IPS-18a (cell line): ENCODE results near the gene VENTX.

ENCODE experiments used
- H3K27ac ChIP-seq: one replicate; pipeline ENCODE4 v1.5.1; 2013; ENCODE audit warnings: low read length
- H3K27me3 ChIP-seq: one replicate; pipeline ENCODE4 v1.6.1; 2013; ENCODE audit warnings: mild to moderate bottlenecking, low read length; ENCODE audit not compliant: control insufficient read depth, insufficient read depth
- H3K36me3 ChIP-seq: one replicate; pipeline ENCODE4 v1.6.1; 2013; ENCODE audit warnings: low read depth, low read length; ENCODE audit not compliant: control insufficient read depth
- H3K4me1 ChIP-seq: one replicate; pipeline ENCODE4 v1.6.1; 2013; ENCODE audit warnings: low read depth, low read length; ENCODE audit not compliant: control insufficient read depth
- H3K4me3 ChIP-seq: one replicate; pipeline ENCODE4 v1.5.1; 2013; ENCODE audit warnings: low read length
- H3K9ac ChIP-seq: one replicate; pipeline ENCODE4 v1.6.1; 2013; ENCODE audit warnings: mild to moderate bottlenecking, low read length, moderate library complexity
- H3K9me3 ChIP-seq: one replicate; pipeline ENCODE4 v1.6.1; 2013; ENCODE audit warnings: low read depth, low read length; ENCODE audit not compliant: control insufficient read depth

The VENTX gene

DNA sequence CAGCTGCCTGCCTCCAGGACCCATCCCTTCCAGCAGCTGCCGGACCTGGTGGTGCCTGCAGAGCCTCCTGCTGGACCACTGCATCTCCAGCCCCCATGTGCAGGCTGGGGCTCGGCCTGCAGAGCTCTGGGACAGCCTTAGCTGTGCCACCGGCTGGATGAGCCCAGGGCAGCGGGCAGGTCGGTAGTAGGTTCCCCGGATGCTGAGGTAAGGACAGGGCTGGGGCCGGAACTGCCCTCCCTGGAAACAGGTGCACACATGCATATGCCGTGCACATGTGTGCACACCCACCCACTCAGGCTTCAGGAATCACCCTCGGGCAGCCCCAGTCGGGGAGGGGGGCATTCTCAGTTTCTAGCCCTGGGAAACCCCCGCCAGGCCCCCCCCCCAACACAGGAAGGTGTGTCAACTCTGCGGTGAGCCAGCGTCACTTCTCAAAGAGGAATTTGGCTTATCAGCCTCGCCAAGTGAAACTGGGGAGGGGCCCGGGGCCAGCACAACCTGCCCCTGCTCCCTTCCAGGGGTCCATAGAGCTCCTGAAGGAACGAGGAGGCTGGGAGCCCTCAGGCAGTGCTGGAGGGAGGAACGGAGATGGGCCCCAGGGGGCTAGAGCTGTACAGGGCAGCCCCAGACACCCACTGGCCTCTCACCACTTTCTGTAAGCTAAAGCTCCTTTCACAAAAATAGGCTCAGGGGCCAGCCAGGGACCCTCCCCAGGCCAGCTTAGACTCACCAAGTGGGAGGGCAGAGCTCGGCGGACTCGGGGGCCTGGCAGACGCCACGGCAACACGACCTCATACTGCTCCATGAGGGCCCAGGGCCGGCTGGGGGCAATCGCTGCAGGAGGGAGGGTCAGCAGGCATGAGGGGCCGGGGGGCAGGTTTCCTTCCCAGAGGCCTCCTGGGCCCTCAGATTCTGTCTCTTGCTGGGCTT is 37.4 kb downstream of the VENTX start:
- Histone ChIP-seq H3K36me3 (peaks cover 2% of the 10 kb centered on the region), H3K27ac (no peak overlapping the region), H3K9me3 (no peaks in the 10 kb centered on the region), H3K27me3 (peaks cover 14% of the 10 kb centered on the region), H3K9ac (no peak overlapping the region), H3K4me3 (no peak overlapping the region), H3K4me1 (no peaks in the 10 kb centered on the region)

DNA sequence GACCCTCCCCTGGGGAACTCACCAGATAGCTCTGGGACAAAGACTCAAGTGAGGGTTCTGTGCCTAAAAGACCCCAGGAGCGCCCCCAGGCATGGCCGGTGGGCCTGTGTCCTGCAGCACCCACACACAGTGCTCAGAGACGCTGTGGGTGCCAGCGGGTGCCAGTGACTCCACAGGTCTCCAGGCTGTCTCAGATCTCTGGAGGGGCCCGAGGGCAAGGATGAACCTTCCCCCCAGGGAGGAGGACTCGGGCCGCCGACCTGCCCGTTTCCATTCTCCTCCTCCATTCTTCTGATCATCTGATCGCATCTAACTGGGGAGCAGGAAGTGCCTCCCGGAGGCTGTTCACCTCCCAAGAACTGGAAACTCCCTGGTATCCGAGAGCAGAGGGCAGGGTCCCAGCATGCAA is 38.0 kb downstream of the VENTX start:
- Histone ChIP-seq H3K9ac (no peak overlapping the region), H3K27me3 (peaks cover 14% of the 10 kb centered on the region), H3K4me3 (peak overlapping the region; percentile 47), H3K4me1 (no peaks in the 10 kb centered on the region), H3K9me3 (no peaks in the 10 kb centered on the region), H3K27ac (no peak overlapping the region), H3K36me3 (peaks cover 8% of the 10 kb centered on the region)

DNA sequence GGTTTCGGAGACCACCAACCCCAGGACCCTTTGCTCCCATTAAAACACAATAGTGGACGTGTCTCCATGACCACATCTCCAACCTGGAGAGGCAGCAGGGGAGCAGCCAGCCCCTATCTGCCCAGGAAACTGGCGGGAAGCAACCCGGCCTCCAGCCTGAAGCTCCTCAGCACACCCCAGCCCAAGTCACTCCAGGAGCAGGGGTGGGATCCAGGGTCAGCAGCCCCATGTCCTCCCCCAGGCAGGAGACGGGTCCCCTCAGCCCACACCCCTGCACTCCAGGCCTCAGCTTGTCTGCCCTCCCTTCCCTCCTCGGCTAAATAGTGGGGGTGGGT is 38.4 kb downstream of the VENTX start:
- H3K9ac ChIP-seq, result no peak overlapping the region

DNA sequence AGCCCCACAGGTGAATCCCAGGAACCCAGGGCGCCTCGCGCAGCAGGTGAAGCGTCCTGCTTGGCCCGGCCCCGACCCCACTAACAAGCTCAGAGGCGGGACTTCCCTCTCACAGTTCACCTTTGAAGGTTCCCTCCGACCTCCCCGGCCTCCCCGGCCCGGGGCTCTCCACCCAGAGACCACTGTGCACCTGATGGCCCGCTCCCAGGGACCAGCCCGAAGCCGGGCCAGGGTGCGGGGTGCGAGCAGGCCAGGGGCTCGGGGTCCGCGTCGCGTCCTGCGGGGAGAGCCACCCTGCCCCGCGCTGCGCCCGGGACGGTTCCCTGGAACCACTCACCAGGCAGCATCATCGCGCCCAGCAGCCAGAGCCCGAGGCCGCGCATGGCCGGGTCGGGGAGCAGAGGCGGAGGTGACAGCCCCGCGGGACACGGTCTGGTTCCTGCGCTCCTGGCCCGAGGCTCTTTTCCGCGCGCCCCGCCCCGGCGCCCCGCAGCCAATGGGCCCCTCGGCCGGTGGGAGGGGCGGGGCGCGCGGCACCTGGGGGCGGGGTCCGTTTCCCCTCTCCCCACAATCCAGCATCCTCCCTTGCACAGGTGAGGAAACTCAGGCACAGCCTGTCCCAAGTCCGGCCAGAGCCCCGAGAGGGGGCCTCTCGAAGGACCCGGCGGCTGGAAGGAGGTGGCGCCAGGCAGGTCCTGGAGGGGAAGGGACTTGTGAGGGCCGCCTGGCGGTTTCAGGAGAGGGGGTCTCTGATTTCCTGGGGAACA is 39.0 kb downstream of the VENTX start, which contains the start of gene ADAM8:
Gene ADAM8, minus strand, starts transcription at position 434 of the 767 bp plus-strand sequence. Its CDS starts 51 bp downstream, at position 383.
- H3K4me1 ChIP-seq, result no peaks in the 10 kb centered on the region
- no peaks in the 10 kb centered on the region for H3K9me3 ChIP-seq
- H3K27me3 ChIP-seq, result peaks cover 14% of the 10 kb centered on the region
- no peak within 1 kb of the TSS for H3K9ac ChIP-seq
- no peak within 1 kb of the TSS for H3K27ac ChIP-seq
- peaks cover 9% of the 10 kb centered on the region for H3K36me3 ChIP-seq
- peak within 1 kb of the TSS; percentile 47 for H3K4me3 ChIP-seq

More for the DNA sequence above, 38.4 kb downstream of the VENTX start:
- H3K27me3 ChIP-seq, result peaks cover 14% of the 10 kb centered on the region
- no peak overlapping the region for H3K27ac ChIP-seq
- H3K36me3 ChIP-seq, result peaks cover 8% of the 10 kb centered on the region
- no peaks in the 10 kb centered on the region for H3K9me3 ChIP-seq
- H3K4me3 ChIP-seq, result peak overlapping the region; percentile 47
- no peaks in the 10 kb centered on the region for H3K4me1 ChIP-seq

DNA sequence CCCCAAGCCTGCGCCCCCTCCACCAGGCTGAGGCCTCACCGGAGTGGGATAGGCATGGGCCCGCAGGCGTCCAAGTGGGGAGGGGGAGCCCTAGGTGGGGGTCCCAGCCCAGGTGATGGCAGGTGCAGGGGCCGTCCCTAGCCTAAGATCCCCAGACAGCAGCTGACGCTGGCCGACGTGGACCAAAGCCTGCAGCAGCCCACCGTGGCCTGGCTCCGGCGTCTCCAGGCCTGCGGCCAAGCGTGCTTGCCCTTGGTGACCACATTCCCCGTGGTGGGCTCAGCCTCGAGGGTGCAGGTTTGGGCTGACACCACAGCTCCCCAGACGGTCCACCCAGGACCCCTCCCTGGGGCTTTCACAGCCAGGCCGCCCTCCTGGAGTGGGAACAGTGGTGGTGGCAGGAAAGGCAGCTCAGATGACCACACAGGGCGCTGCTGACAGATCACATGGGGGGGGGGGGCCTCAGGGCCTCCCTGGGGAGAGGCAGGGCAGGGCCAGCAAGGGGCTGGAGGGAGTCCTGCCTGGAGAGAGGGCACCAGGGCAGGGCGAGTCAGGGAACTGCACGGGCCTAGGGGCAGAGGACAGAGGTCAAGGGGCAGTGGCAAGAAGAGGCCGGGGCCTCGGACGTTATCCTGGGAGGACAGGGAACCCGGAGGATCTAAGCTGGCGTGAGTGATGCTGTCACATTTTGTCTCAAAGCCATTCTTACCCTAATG is 39.8 kb downstream of the VENTX start:
- Histone ChIP-seq H3K9me3 (no peaks in the 10 kb centered on the region), H3K4me3 (peak overlapping the region; percentile 47), H3K4me1 (no peaks in the 10 kb centered on the region), H3K36me3 (peaks cover 14% of the 10 kb centered on the region), H3K27ac (no peak overlapping the region), H3K27me3 (peaks cover 14% of the 10 kb centered on the region), H3K9ac (no peak overlapping the region)

DNA sequence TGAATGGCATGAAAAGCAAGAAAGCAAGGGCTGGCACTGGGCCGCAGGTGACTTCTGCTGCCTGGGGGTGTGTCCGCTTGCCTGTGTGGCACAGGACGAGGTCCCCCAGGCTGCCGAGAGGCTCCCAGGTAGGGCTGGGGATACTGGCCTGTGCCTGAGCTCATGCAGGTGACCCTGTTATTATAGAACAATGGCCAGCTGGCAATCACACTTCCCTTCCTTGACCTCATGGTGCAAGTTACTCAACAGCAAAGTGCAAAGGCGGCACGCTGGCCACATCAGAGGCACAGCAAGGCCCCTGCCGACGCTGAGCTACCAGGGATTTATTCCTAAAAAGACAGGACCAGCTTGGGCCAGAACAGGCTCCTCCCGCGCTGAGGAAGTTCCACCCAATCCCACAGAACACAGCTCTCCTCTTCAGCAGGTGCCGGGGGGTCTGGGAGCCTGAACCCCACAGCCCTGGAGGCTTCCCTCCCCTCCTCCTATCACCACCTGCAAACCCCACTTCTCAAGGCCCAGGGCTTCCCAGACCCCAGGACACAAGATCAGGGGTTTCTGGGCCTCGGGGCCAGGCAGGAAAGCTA is 40.4 kb downstream of the VENTX start:
- peaks cover 21% of the 10 kb centered on the region for H3K36me3 ChIP-seq
- H3K9ac ChIP-seq, result no peak overlapping the region
- H3K27me3 ChIP-seq, result peaks cover 14% of the 10 kb centered on the region
- H3K9me3 ChIP-seq, result no peaks in the 10 kb centered on the region
- no peak overlapping the region for H3K4me3 ChIP-seq
- H3K4me1 ChIP-seq, result no peaks in the 10 kb centered on the region
- H3K27ac ChIP-seq, result no peak overlapping the region

DNA sequence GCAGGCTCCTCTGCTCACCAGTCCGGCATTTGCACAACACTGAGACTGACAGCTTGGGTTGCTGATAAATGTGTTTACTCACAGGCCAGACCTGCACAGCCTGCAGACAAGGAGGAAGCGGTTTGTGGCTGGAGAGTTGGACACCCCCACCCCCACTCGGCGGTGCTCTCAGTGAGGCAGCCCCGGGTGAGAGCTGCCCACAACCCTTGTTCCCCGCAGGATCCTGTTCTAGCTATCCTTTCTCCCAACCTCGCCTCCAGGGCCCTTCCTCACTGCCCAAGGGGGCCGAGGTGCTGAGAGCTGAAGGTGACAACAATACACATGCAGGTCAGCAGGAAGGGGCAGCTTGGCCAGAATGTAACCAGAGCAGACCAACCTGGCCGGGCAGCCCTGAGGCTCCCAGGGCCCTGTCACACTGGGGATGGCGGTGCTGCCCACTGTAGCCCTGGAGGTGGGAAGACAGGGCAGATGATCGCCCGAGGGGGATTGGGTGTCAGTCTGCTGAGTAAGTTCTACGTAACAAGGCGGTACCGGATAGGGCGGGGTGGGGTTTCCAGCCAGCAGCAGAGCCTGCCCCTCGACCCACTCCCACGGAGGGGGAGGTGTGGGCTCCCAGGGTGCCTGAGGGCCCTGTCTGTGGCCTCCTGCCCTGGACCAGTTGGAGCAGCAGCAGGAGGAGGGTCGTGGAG is 41.1 kb downstream of the VENTX start:
- Histone ChIP-seq H3K36me3 (peaks cover 23% of the 10 kb centered on the region), H3K9ac (no peak overlapping the region), H3K9me3 (no peaks in the 10 kb centered on the region), H3K4me1 (no peaks in the 10 kb centered on the region), H3K27me3 (peaks cover 14% of the 10 kb centered on the region), H3K27ac (no peak overlapping the region), H3K4me3 (no peak overlapping the region)

DNA sequence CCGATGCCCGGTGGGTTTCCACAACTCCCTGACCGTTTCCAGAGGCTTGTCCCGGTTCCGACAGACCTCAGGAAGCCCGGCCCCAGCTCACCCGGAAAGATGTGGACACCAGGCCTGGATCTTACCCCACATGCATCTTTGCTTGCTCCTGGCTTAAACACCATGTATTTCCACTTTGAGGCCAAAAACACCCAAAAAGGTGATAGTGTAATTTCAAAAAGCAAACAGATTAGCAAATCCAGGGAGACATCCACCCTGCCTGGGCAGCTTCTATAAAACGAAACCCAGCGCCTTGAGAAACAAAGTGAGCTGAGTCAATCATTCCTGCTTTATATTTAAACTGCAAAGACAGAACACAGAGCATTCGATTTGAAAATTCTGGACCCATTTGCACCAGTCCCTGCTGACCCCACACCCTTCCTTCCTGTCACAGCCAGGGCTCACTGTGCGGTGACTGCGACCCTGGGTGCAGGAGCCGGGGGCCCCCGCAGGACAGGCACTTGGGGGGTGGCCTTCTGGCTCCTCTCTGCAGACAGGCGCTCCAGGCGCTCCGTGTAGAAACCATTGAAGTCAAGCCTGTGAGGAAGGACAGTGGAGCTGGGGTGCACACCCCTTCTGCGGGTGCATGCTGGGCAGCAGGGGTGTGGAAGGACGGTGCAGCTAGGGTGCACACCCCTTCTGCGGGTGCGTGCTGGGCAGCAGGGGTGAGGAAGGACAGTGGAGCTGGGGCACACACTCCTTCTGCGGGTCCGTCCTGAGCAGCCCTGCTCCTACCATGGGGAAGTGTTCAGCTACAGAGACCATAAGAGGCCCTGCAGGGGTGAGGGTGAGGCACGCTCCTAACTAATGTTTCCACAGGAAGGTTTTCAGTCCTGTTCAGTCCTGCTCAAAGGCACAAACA is 41.9 kb downstream of the VENTX start:
- Histone ChIP-seq H3K36me3 (peaks cover 25% of the 10 kb centered on the region), H3K4me3 (no peak overlapping the region), H3K9ac (no peak overlapping the region), H3K9me3 (no peaks in the 10 kb centered on the region), H3K27ac (no peak overlapping the region), H3K27me3 (peaks cover 14% of the 10 kb centered on the region), H3K4me1 (no peaks in the 10 kb centered on the region)

DNA sequence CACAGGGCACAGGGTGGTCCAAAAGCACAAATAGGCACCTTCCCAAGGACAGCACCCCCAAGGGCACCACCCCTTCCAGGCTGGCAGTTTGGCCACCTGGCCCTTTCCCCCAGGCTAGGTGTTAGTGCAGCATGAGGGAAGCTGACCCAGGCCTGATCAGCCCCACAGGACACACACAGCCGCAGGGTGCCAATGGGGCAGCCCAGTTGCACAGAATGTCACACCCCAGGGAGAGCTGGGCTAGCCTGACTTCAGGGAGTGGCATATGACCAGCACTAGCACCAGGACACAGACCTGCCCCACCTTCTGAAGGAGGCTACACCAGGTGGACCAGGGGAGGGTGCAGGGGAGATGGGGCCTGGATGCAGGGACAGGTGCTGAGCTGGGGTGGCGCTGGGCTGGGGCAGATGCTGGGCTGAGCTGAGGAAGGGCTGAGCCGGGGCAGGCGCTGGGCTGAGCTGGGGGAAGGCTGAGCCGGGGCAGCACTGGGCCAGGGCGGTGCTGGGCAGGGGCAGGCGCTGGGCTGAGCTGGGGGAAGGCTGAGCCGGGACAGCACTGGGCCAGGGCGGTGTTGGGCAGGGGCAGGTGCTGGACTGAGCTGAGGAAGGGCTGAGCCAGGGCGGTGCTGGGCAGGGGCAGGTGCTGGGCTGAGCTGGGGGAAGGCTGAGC is 42.9 kb downstream of the VENTX start:
- H3K27ac ChIP-seq, result no peak overlapping the region
- H3K4me1 ChIP-seq, result no peaks in the 10 kb centered on the region
- no peaks in the 10 kb centered on the region for H3K9me3 ChIP-seq
- H3K36me3 ChIP-seq, result peaks cover 34% of the 10 kb centered on the region
- no peak overlapping the region for H3K9ac ChIP-seq
- H3K4me3 ChIP-seq, result no peak overlapping the region
- H3K27me3 ChIP-seq, result peaks cover 10% of the 10 kb centered on the region

DNA sequence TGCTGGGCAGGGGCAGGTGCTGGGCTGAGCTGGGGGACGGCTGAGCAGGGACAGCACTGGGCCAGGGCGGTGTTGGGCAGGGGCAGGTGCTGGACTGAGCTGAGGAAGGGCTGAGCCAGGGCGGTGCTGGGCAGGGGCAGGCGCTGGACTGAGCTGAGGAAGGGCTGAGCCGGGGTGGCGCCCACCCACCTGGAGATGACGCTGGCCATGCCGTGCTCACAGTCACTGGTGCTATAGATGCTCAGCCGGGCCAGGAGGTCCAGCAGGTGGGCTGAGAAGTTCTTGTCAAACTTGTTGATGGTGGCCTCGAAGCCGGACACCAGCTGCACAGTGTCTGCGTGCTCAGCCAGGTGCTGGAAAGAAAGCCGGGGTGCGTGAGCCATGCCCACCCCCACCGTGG is 43.4 kb downstream of the VENTX start:
- Histone ChIP-seq H3K9ac (no peak overlapping the region), H3K36me3 (peaks cover 37% of the 10 kb centered on the region), H3K9me3 (no peaks in the 10 kb centered on the region), H3K4me3 (no peak overlapping the region), H3K27me3 (peaks cover 5% of the 10 kb centered on the region), H3K27ac (no peak overlapping the region), H3K4me1 (no peaks in the 10 kb centered on the region)
